Aorta (tissue), 5 donors: Measurements from ENCODE around the gene GNG13. TPM values are rescaled to one million over a fixed set of nuclear protein-coding genes. Genes with fewer than 3 reads are reported as not detected.

Source experiments
- ATAC-seq: fragments of 200-7000 bp; cut with Tn5 transposase; one replicate; pipeline ENCODE4 v1.9.1; 2022; ENCODE audit warnings: moderate library complexity; ENCODE audit not compliant: low FRiP score
- DNase-seq, 2 donors: peaks; one replicate each; pipeline ENCODE4 v3.0.0-alpha.2; 2020
- H3K27ac ChIP-seq, 2 donors: one replicate each; pipeline ENCODE4 v1.5.1; 2013; ENCODE audit warnings: low read length in 2 of 2, mild to moderate bottlenecking in 2 of 2, moderate library complexity in 2 of 2, control low read depth in 1 of 2, inconsistent platforms in 1 of 2, low read depth in 1 of 2
- H3K27me3 ChIP-seq, 2 donors: one replicate each; pipeline ENCODE4 v1.6.1; 2013; ENCODE audit warnings: control low read depth in 1 of 2, low read length in 1 of 2, mild to moderate bottlenecking in 1 of 2, moderate library complexity in 1 of 2; ENCODE audit not compliant: insufficient read depth in 2 of 2, control insufficient read depth in 1 of 2
- H3K36me3 ChIP-seq, 2 donors: one replicate each; pipeline ENCODE4 v1.6.1; 2013; ENCODE audit warnings: control low read depth in 1 of 2, low read length in 1 of 2, mild to moderate bottlenecking in 1 of 2; ENCODE audit not compliant: insufficient read depth in 2 of 2, control insufficient read depth in 1 of 2
- H3K4me1 ChIP-seq, 2 donors: one replicate each; pipeline ENCODE4 v1.6.1; 2013; ENCODE audit warnings: low read length in 2 of 2, control low read depth in 1 of 2, mild to moderate bottlenecking in 1 of 2, moderate library complexity in 1 of 2; ENCODE audit not compliant: insufficient read depth in 2 of 2, control insufficient read depth in 1 of 2
- H3K4me3 ChIP-seq, 2 donors: one replicate each; pipeline ENCODE4 v1.5.1; 2013; ENCODE audit warnings: low read length in 2 of 2, control low read depth in 1 of 2, mild to moderate bottlenecking in 1 of 2
- H3K9me3 ChIP-seq: one replicate; pipeline ENCODE4 v1.6.1; 2013; ENCODE audit warnings: mild to moderate bottlenecking, low read length; ENCODE audit not compliant: control insufficient read depth
- WGBS, 2 donors: extraction: QIAGEN DNeasy Blood & Tissue Kit; methylation state at CpG; one replicate each; pipeline ENCODE4 v1.1.7; 2013; 5-methylcytosine and 5-hydroxymethylcytosine counted together
- intact Hi-C, 2 donors: fragments of 100-400 bp; cut with DNase I; formaldehyde crosslinking; loops; one replicate each; pipeline versions ENCODE4 v1.14.2 to v1.15.0; 2022
- polyA plus RNA-seq, 2 donors: library from polyadenylated mRNA; stranded (reverse); fragments of 200-250 nt; gene quantifications; one replicate each; pipeline ENCODE4 v1.2.3, GENCODE V29; 2013
- total RNA-seq, 2 donors: library from RNA; stranded (reverse); fragmentation: NEBNext Ultra II Directional; extraction: Animal tissue kit (Norgen Biotek cat#: 25700); gene quantifications; one replicate each; pipeline ENCODE4 v1.2.1, GENCODE V29; 2021
- donor health status: healthy with polysubstance abuse.
- donor health status: Bipolar disorder and iron deficiency.
- donor health status: DM: no; HTN: no; CAD: no.
- donor health status: DM: no; HTN: no; CAD: no.
- donor health status: DM: yes; HTN: yes; CAD: no.

GNG13 gene
- total and polyA plus RNA-seq, 4 donors, result not detected

- ATAC-seq, result no peak
Measured at GRCh38 chr16:800834-801511, 439 bp upstream of the GNG13 start.

GRCh38 chr16:799111-799947 is 1.2 kb downstream of the GNG13 start:
- no peak for DNase-seq
- whole genome bisulfite sequencing, 2 donors, result 63 to 67% methylated on average over 22 of the region's 22 CpGs
- H3K9me3 ChIP-seq, result no peaks in the 10 kb centered on the region
- H3K4me1 ChIP-seq, result no peaks in the 10 kb centered on the region
- H3K4me3 ChIP-seq, result no peak overlapping the region
- no peaks in the 10 kb centered on the region for H3K27me3 ChIP-seq
- no peaks in the 10 kb centered on the region for H3K36me3 ChIP-seq
- intact Hi-C loops, result no loop called here
- no peak for ATAC-seq
- no peak overlapping the region for H3K27ac ChIP-seq

More at GRCh38 chr16:800834-801511, 439 bp upstream of the GNG13 start:
- no peaks in the 10 kb centered on the region for H3K27me3 ChIP-seq
- no peaks in the 10 kb centered on the region for H3K36me3 ChIP-seq
- no peaks in the 10 kb centered on the region for H3K9me3 ChIP-seq
- no peak overlapping the region for H3K27ac ChIP-seq
- WGBS, 2 donors, result 13 to 15% methylated on average over 16 to 17 of the region's 17 CpGs
- H3K4me1 ChIP-seq, result no peaks in the 10 kb centered on the region
- intact Hi-C loops, result no loop called here
- no peak overlapping the region for H3K4me3 ChIP-seq
- DNase-seq, result no peak

GRCh38 chr16:798666-799065 is 1.9 kb downstream of the GNG13 start:
- H3K4me3 ChIP-seq, result no peak overlapping the region
- H3K9me3 ChIP-seq, result no peaks in the 10 kb centered on the region
- H3K27ac ChIP-seq, result no peak overlapping the region
- DNase-seq (no peak), ATAC-seq (no peak)
- no peaks in the 10 kb centered on the region for H3K27me3 ChIP-seq
- H3K36me3 ChIP-seq, result no peaks in the 10 kb centered on the region
- intact Hi-C loops, result no loop called here
- 89 to 91% methylated on average over 19 of the region's 19 CpGs for WGBS, 2 donors
- H3K4me1 ChIP-seq, result no peaks in the 10 kb centered on the region

- ATAC-seq (no peak), DNase-seq (no peak)
- 93 to 96% methylated on average over 22 of the region's 22 CpGs for WGBS, 2 donors
- intact Hi-C loops, result no loop called here
- Histone ChIP-seq H3K4me1 (no peaks in the 10 kb centered on the region), H3K9me3 (no peaks in the 10 kb centered on the region), H3K27ac (no peak overlapping the region), H3K27me3 (no peaks in the 10 kb centered on the region), H3K36me3 (no peaks in the 10 kb centered on the region), H3K4me3 (no peak overlapping the region)
Measured at GRCh38 chr16:797686-798085, 2.8 kb downstream of the GNG13 start.

GRCh38 chr16:797120-797420 is 3.5 kb downstream of the GNG13 start:
- DNase-seq (no peak), ATAC-seq (no peak)
- WGBS, 2 donors, result 98 to 100% methylated on average over 1 to 2 of the region's 2 CpGs
- H3K27me3 ChIP-seq, result no peaks in the 10 kb centered on the region
- no peak overlapping the region for H3K4me3 ChIP-seq
- no peaks in the 10 kb centered on the region for H3K36me3 ChIP-seq
- H3K27ac ChIP-seq, result no peak overlapping the region
- intact Hi-C loops, result no loop called here
- H3K9me3 ChIP-seq, result no peaks in the 10 kb centered on the region
- no peaks in the 10 kb centered on the region for H3K4me1 ChIP-seq

- no peaks in the 10 kb centered on the region for H3K9me3 ChIP-seq
- H3K4me1 ChIP-seq, result no peaks in the 10 kb centered on the region
- no peak overlapping the region for H3K27ac ChIP-seq
- intact Hi-C loops, result no loop called here
- DNase-seq (no peak), ATAC-seq (no peak)
- H3K36me3 ChIP-seq, result no peaks in the 10 kb centered on the region
- 95% methylated on average over 35 to 38 of the region's 38 CpGs for WGBS, 2 donors
- H3K27me3 ChIP-seq, result no peaks in the 10 kb centered on the region
- H3K4me3 ChIP-seq, result no peak overlapping the region
Measured at GRCh38 chr16:796296-797119, 4.0 kb downstream of the GNG13 start.

- WGBS, 2 donors, result 87 to 89% methylated on average over 26 to 32 of the region's 33 CpGs
- ATAC-seq (no peak), DNase-seq (no peak)
- Histone ChIP-seq H3K36me3 (no peaks in the 10 kb centered on the region), H3K4me3 (no peak overlapping the region), H3K27me3 (no peaks in the 10 kb centered on the region), H3K27ac (no peak overlapping the region), H3K9me3 (no peaks in the 10 kb centered on the region), H3K4me1 (no peaks in the 10 kb centered on the region)
- intact Hi-C loops, result no loop called here
Measured at GRCh38 chr16:795580-796229, 4.8 kb downstream of the GNG13 start.

GRCh38 chr16:794853-795466 is 5.6 kb downstream of the GNG13 start:
- intact Hi-C loops, result no loop called here
- ATAC-seq, result no peak
- H3K36me3 ChIP-seq, result no peaks in the 10 kb centered on the region
- WGBS, 2 donors, result 83 to 86% methylated on average over 30 to 31 of the region's 31 CpGs
- H3K27me3 ChIP-seq, result no peaks in the 10 kb centered on the region
- H3K4me1 ChIP-seq, result no peaks in the 10 kb centered on the region
- no peak overlapping the region for H3K27ac ChIP-seq
- no peak overlapping the region for H3K4me3 ChIP-seq
- H3K9me3 ChIP-seq, result no peaks in the 10 kb centered on the region
- no peak for DNase-seq
